ENCODE data around the gene BABAM2. TPM values are rescaled to one million over a fixed set of nuclear protein-coding genes. Genes with fewer than 3 reads are reported as not detected.

The BABAM2 gene
- total RNA-seq, 6 experiments from 2014 or later = 17.1 to 39.4 (median 25.5) TPM

GRCh38 chr2:27931361-27931950 is 40.9 kb downstream of the BABAM2 start:
- ATAC-seq (no peak), DNase-seq (no peak)
- 77% methylated on average over 4 of the region's 4 CpGs for WGBS (ENCODE audit: insufficient coverage, low coverage, low lambda C conversion rate, missing lambda C conversion rate)
- Histone ChIP-seq H3K27me3 (no peaks in the 10 kb centered on the region), H3K9me3 (no peaks in the 10 kb centered on the region), H3K4me1 (no peaks in the 10 kb centered on the region), H3K27ac (no peak overlapping the region), H3K36me3 (no peaks in the 10 kb centered on the region), H3K4me3 (no peak overlapping the region)
- intact Hi-C loops (cut with DNase I) = no loop called here
- no peak for TF ChIP-seq POLR2A (IDR thresholded peaks at IDR 0.05)
- no peak for TF ChIP-seq CTCF (IDR thresholded peaks at IDR 0.05)

GRCh38 chr2:27932396-27932795 is 41.9 kb downstream of the BABAM2 start:
- H3K4me3 ChIP-seq = no peak overlapping the region
- TF ChIP-seq CTCF (IDR thresholded peaks at IDR 0.05) = no peak
- TF ChIP-seq POLR2A (IDR thresholded peaks at IDR 0.05) = no peak
- ATAC-seq (peak in 1 of 4 donors; percentile 68), DNase-seq (no peak)
- H3K27ac ChIP-seq = no peak overlapping the region
- H3K36me3 ChIP-seq = no peaks in the 10 kb centered on the region
- no peaks in the 10 kb centered on the region for H3K27me3 ChIP-seq
- intact Hi-C loops (cut with DNase I) = no loop called here
- H3K9me3 ChIP-seq = no peaks in the 10 kb centered on the region
- 82% methylated on average over 2 of the region's 2 CpGs for WGBS (ENCODE audit: insufficient coverage, low coverage, low lambda C conversion rate, missing lambda C conversion rate)
- H3K4me1 ChIP-seq = no peaks in the 10 kb centered on the region

GRCh38 chr2:27935026-27935425 is 44.5 kb downstream of the BABAM2 start:
- Histone ChIP-seq H3K27me3 (no peaks in the 10 kb centered on the region), H3K4me3 (no peak overlapping the region), H3K4me1 (no peaks in the 10 kb centered on the region), H3K9me3 (no peaks in the 10 kb centered on the region), H3K27ac (no peak overlapping the region), H3K36me3 (no peaks in the 10 kb centered on the region)
- intact Hi-C loops (cut with DNase I) = no loop called here
- TF ChIP-seq CTCF (IDR thresholded peaks at IDR 0.05) (no peak), POLR2A (IDR thresholded peaks at IDR 0.05) (no peak)
- WGBS (ENCODE audit: insufficient coverage, low coverage, low lambda C conversion rate, missing lambda C conversion rate) = 88% methylated on average over 3 of the region's 3 CpGs
- no peak for ATAC-seq
- DNase-seq = no peak

- TF ChIP-seq CTCF (IDR thresholded peaks at IDR 0.05) = no peak
- no peak for TF ChIP-seq POLR2A (IDR thresholded peaks at IDR 0.05)
- ATAC-seq (peak in 1 of 4 donors; percentile 61), DNase-seq (no peak)
- Histone ChIP-seq H3K4me1 (no peaks in the 10 kb centered on the region), H3K27me3 (no peaks in the 10 kb centered on the region), H3K9me3 (no peaks in the 10 kb centered on the region), H3K4me3 (no peak overlapping the region), H3K27ac (no peak overlapping the region), H3K36me3 (no peaks in the 10 kb centered on the region)
- WGBS (ENCODE audit: insufficient coverage, low coverage, low lambda C conversion rate, missing lambda C conversion rate) = 49% methylated on average over 2 of the region's 2 CpGs
- intact Hi-C loops (cut with DNase I) = no loop called here
Measured at GRCh38 chr2:27940090-27940671, 49.7 kb downstream of the BABAM2 start.

All from right lobe of liver (tissue), 6 donors.